ENCODE results near the gene GPC1.

GRCh38 chr2:240465765-240466578 lies 30.5 kb downstream of the GPC1 start:
- no peak for TF ChIP-seq ARNTL (CRISPR knock-in tag; IDR thresholded peaks at IDR 0.05; ENCODE audit: borderline replicate concordance, low read depth)
- TF ChIP-seq RARB (CRISPR knock-in tag; IDR thresholded peaks at IDR 0.05): no peak
- no peak for TF ChIP-seq PATZ1 (CRISPR knock-in tag; IDR thresholded peaks at IDR 0.05; ENCODE audit: borderline replicate concordance)
- no peak for TF ChIP-seq TSHZ2 (CRISPR knock-in tag; IDR thresholded peaks at IDR 0.05)
